ENCODE measurements around the gene RNF208.
A peak's percentile ranks its signal among the peaks of the same experiment; 100 is the strongest.

RNF208 gene

DNA sequence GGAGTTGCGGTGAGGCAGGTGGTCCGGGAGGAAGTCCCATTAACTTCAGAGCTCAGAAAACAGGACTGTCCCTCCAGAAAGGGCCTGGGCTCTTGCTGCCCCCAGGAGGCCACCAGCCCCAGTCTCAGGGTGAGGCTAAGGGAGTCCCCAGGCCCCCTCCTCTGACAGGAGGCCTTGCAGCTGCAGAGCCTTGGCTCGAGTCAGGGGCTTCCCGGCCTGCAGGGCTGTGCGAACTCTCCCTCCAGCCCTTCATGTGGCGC is 25.8 kb upstream of the RNF208 start:
- no peak overlapping the region for H3K27ac ChIP-seq (ENCODE audit: extremely low read depth, low read depth, low read length)
- POLR2A ChIA-PET = interaction anchor here (0.9 to 1.5 kb wide), 2 partner anchors 11 to 54 kb away, joined by 3 to 5 read pairs; partner anchors contain the start of gene NRARP
- peaks cover 3% of the 10 kb centered on the region; the same call in 1 of the 2 replicates for H3K4me1 ChIP-seq (ENCODE audit: control insufficient read depth, insufficient read depth, low read length)
- CTCF ChIA-PET = interaction anchor here (0.7 to 3.6 kb wide), 4 partner anchors 9 to 175 kb away, joined by 3 to 29 read pairs (median 4); partner anchors contain the start of genes EXD3 and NOXA1
- no peak overlapping the region for H3K4me3 ChIP-seq (ENCODE audit: low read depth, low read length)
- H3K36me3 ChIP-seq (ENCODE audit: control insufficient read depth in 2 of 2, insufficient read depth in 1 of 2, low read length in 2 of 2) = peaks cover 0 to 12% of the 10 kb centered on the region in 2 experiments; a peak in 1 of 3 replicates
- no peaks in the 10 kb centered on the region for H3K9me3 ChIP-seq (ENCODE audit: control insufficient read depth, insufficient read depth, low read depth, low read length)
- TF ChIP-seq ZBTB49 (tag by site-specific recombination; IDR thresholded peaks at IDR 0.05; ENCODE audit: low read depth) = no peak
- TF ChIP-seq TRIM28 (IDR thresholded peaks at IDR 0.05; ENCODE audit: borderline replicate concordance, low read length) = no peak
- no peak for TF ChIP-seq ZNF292 (tag by site-specific recombination; IDR thresholded peaks at IDR 0.05; ENCODE audit: borderline replicate concordance, low read depth)
- no peak for TF ChIP-seq ZNF658 (tag by site-specific recombination; IDR thresholded peaks at IDR 0.05)
- TF ChIP-seq ZBTB20 (tag by site-specific recombination; IDR thresholded peaks at IDR 0.05) = no peak
- TF ChIP-seq ZNF140 (tag by site-specific recombination; IDR thresholded peaks at IDR 0.05) = no peak
- no peak for TF ChIP-seq MEIS1 (CRISPR knock-in tag; IDR thresholded peaks at IDR 0.05; ENCODE audit: borderline replicate concordance)
- TF ChIP-seq YY1 (tag by site-specific recombination; IDR thresholded peaks at IDR 0.05) = no peak
- TF ChIP-seq ZEB2 (tag by site-specific recombination; IDR thresholded peaks at IDR 0.05) = no peak
- TF ChIP-seq OVOL3 (tag by site-specific recombination; IDR thresholded peaks at IDR 0.05) = no peak
- no peak for TF ChIP-seq ZNF510 (tag by site-specific recombination; IDR thresholded peaks at IDR 0.05; ENCODE audit: insufficient replicate concordance)
- TF ChIP-seq SP7 (tag by site-specific recombination; IDR thresholded peaks at IDR 0.05) = no peak
- no peak for TF ChIP-seq ZNF530 (tag by site-specific recombination; IDR thresholded peaks at IDR 0.05; ENCODE audit: low read depth)

DNA sequence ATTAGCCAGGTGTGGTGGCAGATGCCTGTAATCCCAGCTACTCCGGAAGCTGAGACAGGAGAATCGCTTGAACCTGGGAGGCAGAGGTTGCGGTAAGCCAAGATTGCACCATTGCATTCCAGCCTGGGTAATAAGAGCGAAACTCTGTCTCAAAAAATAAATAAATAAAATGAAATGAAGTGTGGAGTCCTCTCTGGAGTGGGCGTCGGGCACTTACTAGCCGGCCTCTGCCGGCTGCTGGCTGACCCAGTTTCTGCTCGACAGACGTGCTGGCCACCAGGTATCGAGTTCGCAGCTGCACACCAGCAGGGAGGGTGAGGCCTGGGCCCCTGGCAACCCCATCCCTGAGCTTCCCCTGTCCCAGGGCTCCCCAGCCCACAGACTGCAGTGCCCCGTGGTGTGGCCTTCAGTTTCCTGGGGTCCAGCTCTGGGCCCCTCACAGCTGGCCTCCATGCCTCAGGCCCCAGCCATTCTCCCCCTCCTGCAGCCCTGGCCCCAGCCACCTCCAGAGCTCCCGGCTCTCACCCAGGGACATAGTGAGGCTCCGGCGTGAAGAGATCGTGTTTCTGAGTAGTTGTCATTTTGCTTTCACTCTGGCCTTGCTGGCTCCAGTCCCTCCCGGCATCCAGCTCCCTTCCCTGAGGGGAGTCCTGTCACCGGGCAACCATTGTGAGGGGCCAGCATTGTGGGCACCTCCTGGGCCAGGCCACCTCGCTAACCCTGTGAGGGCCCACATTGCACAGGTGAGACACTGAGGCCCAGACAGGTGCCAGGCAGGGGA is 25.3 kb upstream of the RNF208 start:
- Histone ChIP-seq H3K9me3 (ENCODE audit: control insufficient read depth, insufficient read depth, low read depth, low read length) (no peaks in the 10 kb centered on the region), H3K27ac (ENCODE audit: extremely low read depth, low read depth, low read length) (no peak overlapping the region), H3K4me3 (ENCODE audit: low read depth, low read length) (no peak overlapping the region), H3K36me3 (ENCODE audit: control insufficient read depth in 2 of 2, insufficient read depth in 1 of 2, low read length in 2 of 2) (peaks cover 0 to 18% of the 10 kb centered on the region in 2 experiments; a peak in 1 of 3 replicates), H3K4me1 (ENCODE audit: control insufficient read depth, insufficient read depth, low read length) (0 out of 2 replicates have a peak, but pooled peaks cover 3% of the 10 kb centered on the region)
- TF ChIP-seq ZBTB6 (tag by site-specific recombination; IDR thresholded peaks at IDR 0.05) (peak; percentile 62; the same call in 1 of the 2 replicates), BCL6B (tag by site-specific recombination; IDR thresholded peaks at IDR 0.05) (no peak), SCRT2 (tag by site-specific recombination; IDR thresholded peaks at IDR 0.05) (no peak), ZNF175 (tag by site-specific recombination; IDR thresholded peaks at IDR 0.05) (no peak), ZFP37 (tag by site-specific recombination; IDR thresholded peaks at IDR 0.05) (no peak), ZNF571 (tag by site-specific recombination; IDR thresholded peaks at IDR 0.05) (no peak), ZNF18 (tag by site-specific recombination; IDR thresholded peaks at IDR 0.05) (no peak), GLIS2 (tag by site-specific recombination; IDR thresholded peaks at IDR 0.05) (peak; percentile 58), ZNF654 (tag by site-specific recombination; IDR thresholded peaks at IDR 0.05; ENCODE audit: low read depth) (no peak), ZNF529 (tag by site-specific recombination; IDR thresholded peaks at IDR 0.05; ENCODE audit: insufficient replicate concordance) (no peak), ZNF785 (tag by site-specific recombination; IDR thresholded peaks at IDR 0.05) (no peak), ZNF394 (tag by site-specific recombination; IDR thresholded peaks at IDR 0.05; ENCODE audit: borderline replicate concordance) (peak; percentile 53; the same call in 1 of the 2 replicates), GFI1B (tag by site-specific recombination; IDR thresholded peaks at IDR 0.05) (no peak), WT1 (tag by site-specific recombination; IDR thresholded peaks at IDR 0.05) (no peak), ZIC2 (tag by site-specific recombination; IDR thresholded peaks at IDR 0.05) (peak; percentile 70; the same call in 1 of the 2 replicates)
- ChIA-PET POLR2A (interaction anchor here (0.7 to 11.5 kb wide), 4 partner anchors 6 to 213 kb away, joined by 3 to 336 read pairs (median 4); partner anchors contain the start of genes NELFB, NRARP and STPG3), CTCF (interaction anchor here (0.7 to 3.6 kb wide), 5 partner anchors 10 to 176 kb away, joined by 3 to 29 read pairs (median 4); partner anchors contain the start of genes EXD3 and NOXA1)

All from HEK293 (cell line).